GDM1 (cell line): Measurements from ENCODE around the gene IL4R.
"Not testable (repeated sequence)": the region's sequence is repeated elsewhere in the genome, so short reads cannot be mapped to it uniquely, and the experiment has no call there.

Experiments
- DNase-seq: peaks from one replicate; lab custom pipeline; 2025; lab: John Stamatoyannopoulos, UW

Gene IL4R

GRCh38 chr16:27288313-27288712 is 25.5 kb upstream of the IL4R start:
- not testable (repeated sequence) for DNase-seq

- no peak for DNase-seq
Observed at GRCh38 chr16:27289669-27290068, 24.1 kb upstream of the IL4R start.

DNA sequence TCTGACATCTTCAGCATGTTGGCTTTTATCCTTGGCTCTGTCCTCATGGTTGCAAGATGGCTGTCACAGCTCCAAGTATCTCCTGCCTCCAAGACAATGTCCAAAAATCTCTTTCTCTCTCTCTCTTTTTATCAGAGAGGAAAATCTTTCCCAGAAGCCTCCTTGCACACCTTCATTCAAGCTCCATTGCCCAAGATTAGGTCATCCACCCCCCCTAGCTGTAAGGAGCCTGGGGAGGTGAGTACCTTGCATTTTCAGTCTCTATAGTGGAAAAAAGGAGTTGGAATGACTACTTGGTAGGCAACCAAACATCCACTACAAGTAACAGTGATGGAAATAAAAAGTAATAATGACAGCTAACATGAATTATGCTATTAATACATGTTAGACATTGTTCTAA is 23.2 kb upstream of the IL4R start:
- no peak for DNase-seq

DNA sequence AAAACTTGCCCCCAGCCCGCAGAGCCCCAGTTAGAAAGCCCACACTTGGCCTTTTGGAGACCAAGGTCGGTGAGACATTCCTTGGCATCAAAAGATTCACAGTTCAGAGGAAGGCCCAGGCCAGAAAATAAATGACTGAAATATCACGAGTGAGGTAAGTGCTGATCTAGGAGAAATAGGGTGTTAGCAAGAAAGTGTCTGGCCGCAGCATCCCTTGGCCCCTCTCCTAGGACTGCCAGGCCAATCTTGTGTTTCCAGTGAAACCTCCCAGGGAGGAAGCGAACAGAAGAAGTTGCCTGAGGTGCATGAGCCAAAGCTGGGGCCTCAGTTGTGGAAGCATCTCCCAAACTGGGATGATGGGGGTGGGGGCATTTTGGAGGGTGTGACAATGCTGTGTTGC is 22.7 kb upstream of the IL4R start:
- DNase-seq = no peak

GRCh38 chr16:27291722-27292240 is 22.0 kb upstream of the IL4R start:
- no peak for DNase-seq

GRCh38 chr16:27293343-27293742 is 20.4 kb upstream of the IL4R start:
- DNase-seq = no peak

DNA sequence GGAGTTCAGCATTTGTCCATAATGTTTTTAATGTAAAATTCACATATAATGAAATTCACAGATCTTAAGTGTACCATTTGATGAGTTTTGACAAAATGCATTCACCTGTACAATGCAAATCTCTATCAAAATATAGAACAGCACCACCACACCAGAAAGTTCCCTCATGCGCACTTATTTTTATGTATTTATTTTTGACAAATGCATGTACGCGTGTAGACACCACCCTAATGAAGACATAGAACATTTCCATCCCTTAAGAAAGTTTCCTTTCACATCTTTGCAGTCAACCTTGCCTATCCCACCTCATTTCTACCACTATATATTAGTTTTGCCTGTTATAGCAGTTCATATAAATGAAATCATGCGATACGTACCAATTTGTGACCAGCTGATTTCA is 15.6 kb upstream of the IL4R start:
- DNase-seq = no peak

DNA sequence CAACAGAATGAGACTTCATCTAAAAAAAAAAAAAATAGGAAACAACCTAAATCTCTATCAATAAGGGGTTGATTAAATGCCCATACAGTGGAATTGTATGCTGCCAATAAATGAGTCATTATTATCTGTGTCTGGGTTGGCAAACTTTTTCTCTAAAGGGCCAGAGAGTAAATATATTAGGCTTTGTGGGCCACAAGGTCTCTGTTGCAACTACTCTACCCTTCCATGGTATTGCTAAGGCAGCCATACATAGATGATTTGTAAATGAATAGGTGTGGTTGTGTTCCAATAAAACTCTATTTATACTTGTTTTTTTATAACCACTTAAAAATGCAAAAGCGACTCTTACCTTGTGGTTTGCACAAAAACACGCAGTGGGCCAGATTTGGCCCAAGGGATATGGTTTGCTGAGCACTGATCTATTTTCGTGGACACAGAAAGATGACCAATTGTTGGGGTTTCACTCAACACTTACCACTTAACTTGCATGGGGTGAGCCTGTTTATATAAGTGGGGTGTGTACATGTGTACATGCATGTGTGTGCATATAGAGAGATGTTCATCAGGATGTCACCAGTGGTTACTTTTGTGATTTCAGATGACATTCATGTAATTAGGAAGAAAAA is 12.4 kb upstream of the IL4R start:
- DNase-seq = no peak

GRCh38 chr16:27302126-27302525 is 11.6 kb upstream of the IL4R start:
- no peak for DNase-seq

GRCh38 chr16:27303256-27304100 is 10.3 kb upstream of the IL4R start:
- no peak for DNase-seq

GRCh38 chr16:27304102-27304501 is 9.7 kb upstream of the IL4R start:
- no peak for DNase-seq

DNA sequence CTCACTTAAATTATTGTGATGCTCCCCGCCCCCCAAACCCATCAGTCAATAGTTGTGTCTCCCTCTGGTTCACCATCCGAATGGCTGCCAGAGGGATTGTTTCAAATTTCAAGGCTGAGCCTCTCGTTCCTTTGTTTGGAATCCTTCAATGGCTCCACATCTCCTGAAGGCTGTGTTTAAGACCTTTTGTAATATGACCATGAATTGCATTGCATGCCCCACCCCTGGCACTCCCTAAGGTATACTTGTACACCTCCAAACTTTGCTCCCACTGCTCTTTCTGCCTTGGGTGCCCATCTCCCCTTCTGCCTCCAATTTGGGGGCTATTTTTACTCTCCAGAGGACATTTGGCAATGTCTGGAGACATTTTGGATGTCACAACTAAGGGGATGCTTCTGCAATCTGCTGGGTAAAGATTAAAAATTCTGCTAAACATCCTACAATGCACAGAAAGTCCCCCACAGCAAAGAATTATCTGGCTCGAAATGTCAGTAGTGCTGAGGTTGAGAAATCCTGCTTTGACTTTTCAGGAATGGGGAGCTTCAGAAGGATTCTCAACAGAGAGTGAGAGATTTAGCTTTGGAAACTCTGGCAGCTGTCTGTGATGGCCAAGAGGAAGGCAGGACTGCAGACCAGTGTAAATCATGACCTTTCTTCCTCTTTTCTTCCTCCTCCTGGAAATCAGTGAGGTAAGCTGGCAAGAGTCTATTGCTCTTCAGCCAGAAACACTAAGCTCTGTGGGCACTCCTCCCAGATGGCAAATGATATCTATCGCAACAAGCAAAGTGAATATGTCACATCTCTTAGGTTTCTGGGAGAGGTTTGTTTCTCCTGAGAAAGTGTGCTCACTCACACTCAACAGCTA is 8.7 kb upstream of the IL4R start:
- DNase-seq = no peak

DNA sequence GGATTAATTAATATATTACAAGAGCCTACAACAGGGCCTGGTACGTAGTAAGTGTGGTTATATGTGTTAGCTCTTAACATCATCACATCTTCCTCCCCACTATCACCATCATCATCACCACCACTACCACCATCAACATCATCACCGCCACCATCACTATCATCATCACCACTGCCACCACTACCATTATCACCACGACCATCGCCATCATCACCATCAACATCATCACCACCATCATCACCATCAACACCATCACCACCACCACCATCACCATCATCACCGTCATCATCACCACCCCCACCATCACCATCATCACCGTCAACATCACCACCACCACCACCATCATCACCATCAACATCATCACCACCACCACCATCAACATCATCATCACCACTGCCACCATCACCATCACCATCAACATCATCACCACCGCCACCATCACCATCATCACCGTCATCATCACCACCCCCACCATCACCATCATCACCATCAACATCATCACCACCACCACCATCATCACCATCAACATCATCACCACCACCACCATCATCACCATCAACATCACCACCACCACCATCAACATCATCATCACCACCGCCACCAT is 7.8 kb upstream of the IL4R start:
- no peak for DNase-seq

- DNase-seq = no peak
Observed at GRCh38 chr16:27308792-27309191, 5.0 kb upstream of the IL4R start.

GRCh38 chr16:27310576-27311447 is 3.0 kb upstream of the IL4R start:
- no peak for DNase-seq

- no peak for DNase-seq
Observed at GRCh38 chr16:27311448-27311830, 2.3 kb upstream of the IL4R start.

GRCh38 chr16:27311897-27312303 is 1.9 kb upstream of the IL4R start:
- no peak for DNase-seq

DNA sequence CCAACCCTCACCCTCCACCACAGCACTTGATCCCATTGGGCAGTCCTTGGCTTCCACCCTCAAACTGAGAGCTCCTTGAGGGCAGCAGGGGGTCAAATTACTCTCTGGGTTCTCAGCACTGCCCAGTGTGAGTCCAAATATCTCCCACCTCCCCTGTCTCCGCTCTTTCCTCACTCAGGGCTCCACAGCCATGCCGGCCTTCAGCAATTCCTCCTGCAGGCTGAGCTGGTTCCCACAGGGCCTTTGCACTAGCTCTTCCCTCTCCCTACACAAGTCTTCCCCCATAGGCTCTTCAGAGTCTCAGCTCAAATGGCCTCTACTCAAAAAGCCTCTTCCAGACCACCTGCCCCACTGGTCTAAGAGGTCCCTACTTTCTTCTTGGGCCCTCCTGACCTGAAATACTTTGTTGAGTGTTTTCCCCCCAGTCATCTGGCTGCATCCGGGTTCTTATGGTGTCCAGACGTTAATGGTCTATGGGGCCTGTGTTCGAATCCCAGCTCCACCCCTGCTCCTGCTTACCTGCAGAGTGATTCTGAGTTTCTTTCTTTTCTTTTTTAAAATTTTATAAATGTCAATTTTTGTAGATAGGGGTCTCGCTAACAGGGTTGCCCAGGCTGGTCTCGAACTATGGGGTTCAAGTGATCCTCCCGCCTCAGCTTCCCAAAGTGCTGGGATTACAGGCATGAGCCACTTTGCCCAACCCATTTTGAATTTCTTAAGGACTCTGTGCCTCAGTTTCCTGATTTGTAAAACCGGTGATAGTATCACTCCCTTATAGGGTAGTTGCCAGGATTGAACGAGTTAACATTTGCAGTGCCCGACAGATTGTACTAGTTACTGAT is 973 bp upstream of the IL4R start:
- no peak for DNase-seq

DNA sequence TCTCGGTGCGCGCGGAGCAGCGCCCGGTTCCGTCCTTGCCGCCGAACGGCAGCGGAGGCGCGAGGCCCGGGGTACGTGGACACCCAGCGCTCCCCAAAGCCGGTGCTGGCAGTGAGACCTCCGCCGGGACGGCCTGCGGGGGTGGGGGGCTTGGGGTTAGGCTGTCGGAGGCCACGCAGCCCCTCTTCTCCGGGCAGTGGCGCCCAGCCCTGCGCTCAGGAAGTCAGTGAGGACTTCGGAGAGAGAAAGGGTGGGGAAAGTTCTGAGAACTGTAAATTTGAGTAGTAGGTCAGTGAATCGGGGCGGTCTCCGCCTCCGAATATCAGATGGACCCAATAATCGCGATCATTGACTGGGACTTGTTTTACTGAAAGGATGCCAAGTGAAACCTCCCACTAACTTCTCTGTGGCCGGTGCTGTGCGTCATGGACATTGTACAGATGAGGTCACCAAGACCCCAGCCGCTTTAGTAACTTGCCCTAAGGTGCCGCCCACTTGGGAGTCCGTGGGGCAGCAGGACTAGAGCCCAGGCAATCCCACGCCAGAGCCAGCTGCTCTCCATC is 468 bp downstream of the IL4R start:
- no peak for DNase-seq

GRCh38 chr16:27314986-27315332 is 1.2 kb downstream of the IL4R start:
- DNase-seq = no peak
